ENCODE data around the gene SPARCL1.

- TF ChIP-seq CTCF (IDR thresholded peaks at IDR 0.05; ENCODE audit: low read length) (no peak), EZH2phosphoT487 (IDR thresholded peaks at IDR 0.05; ENCODE audit: low read length) (no peak)
Measured at GRCh38 chr4:87512400-87512799, 16.8 kb downstream of the SPARCL1 start.

Data from MM.1S (cell line).